DMS 273 treated with DMSO at 0.1 percent for 48 hours (cell line): ENCODE data around the gene INPP5A.
"Not testable (repeated sequence)": the region's sequence is repeated elsewhere in the genome, so short reads cannot be mapped to it uniquely, and the experiment has no call there.

Experiments
- DNase-seq: peaks from one replicate; lab custom pipeline; 2025; lab: John Stamatoyannopoulos, UW

INPP5A gene

GRCh38 chr10:132503581-132504421 is 33.8 kb upstream of the INPP5A start:
- DNase-seq, result no peak

DNA sequence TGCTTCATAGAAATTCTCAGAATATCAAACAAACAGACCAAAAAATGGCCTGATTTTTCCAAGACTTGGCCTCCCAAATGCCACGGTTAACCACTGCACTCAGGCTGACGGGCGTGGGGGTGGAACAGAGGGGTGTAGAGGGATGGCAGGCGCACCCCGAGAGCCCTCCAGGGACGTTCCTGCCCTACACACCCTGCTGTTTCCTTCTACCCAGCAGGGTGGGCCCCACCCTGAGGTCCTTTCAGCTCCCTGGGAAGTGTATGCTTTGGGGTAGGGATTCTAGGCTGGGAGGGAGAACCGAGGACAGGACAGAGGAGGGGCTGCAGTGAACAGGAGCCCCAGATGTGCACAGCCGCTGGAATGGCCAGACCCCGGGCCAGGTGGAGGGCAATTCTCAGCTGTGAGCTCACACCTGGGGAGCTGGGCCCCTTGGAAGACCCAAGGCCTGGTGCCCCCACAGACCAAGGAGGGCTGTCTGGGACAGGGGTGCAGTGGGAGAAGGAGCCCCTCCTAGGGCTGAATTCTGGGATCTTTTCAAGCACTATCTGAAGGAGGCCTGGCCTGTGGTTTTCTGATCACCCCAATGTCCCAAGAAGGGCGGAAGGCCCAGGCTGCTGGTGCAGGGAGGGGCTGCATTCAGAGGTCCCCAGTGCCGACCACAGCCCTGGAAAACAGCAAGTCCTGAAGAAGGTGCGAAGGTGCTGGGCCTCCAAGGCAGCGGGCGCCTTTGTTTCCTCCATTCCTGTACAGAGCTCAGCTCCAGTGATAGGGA is 32.9 kb upstream of the INPP5A start:
- no peak for DNase-seq

GRCh38 chr10:132505546-132505945 is 32.0 kb upstream of the INPP5A start:
- not testable (repeated sequence) for DNase-seq

DNA sequence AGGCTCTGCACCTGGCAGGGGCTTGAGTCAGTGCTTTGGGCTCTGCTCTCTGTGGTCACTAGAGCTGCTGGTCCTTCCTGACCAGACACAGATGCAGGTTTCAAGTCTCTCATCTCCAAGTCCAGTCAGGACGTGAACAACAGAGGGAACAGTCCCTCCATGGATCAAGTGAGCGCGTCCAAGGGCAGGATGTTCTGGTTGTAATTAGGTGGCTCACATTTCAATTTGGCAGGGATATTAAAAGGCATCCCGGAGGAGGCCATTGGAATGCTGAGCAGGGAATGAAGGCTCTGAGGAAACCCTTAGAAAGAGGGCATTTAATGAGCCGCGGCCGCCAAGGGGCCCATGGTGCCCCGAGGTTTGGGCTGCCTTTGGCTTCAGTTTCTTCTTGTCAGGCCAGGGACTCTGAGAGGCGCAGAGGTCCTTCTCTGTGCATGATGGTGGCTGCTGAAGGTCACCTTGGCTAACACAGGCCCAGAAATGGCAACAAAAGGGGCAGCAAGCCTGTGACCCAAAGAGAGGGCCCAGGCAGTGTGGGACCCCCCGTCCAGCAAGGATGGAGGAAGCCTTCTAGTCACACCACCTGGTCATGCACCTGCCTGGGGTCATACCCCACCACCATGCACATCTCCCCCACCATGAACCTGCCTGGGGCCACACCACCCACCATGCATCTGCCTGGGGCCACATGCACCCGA is 30.7 kb upstream of the INPP5A start:
- no peak for DNase-seq

DNA sequence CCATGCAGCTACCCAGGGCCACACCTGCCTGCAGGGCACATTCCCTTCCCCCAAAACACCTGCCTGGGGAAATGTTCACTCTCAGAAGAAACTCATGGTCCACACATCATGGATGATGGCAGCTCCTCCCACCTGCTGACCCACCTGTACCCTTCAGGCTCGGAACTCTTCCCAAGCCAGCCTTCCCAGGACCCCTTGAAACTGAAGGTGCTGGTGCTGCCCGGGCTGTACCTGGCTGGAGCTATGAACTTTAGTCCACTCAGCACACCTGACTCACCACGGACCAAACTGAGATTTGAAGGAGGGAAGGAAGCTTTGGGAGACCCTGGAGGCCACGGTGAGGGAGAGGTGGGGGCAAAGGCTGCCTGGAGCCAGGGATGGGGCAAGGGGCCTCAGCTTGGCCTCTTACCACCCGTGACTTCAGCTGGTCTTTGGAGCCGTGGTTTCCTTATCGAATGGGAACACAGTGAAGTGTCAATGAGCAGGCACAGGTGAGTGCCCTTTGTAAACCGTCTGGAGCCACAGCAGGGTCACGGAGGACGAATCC is 30.1 kb upstream of the INPP5A start:
- DNase-seq, result no peak

- no peak for DNase-seq
These were observed 29.6 kb upstream of the INPP5A start for GRCh38 chr10:132507956-132508490.

- DNase-seq, result no peak
These were observed 28.8 kb upstream of the INPP5A start for GRCh38 chr10:132508581-132509443.

- DNase-seq, result no peak
These were observed 27.9 kb upstream of the INPP5A start for GRCh38 chr10:132509506-132510173.

GRCh38 chr10:132510174-132510611 is 27.4 kb upstream of the INPP5A start:
- no peak for DNase-seq

- DNase-seq, result no peak
These were observed 26.2 kb upstream of the INPP5A start for GRCh38 chr10:132511121-132512051.

GRCh38 chr10:132512052-132512442 is 25.5 kb upstream of the INPP5A start:
- DNase-seq, result no peak

GRCh38 chr10:132512693-132513345 is 24.8 kb upstream of the INPP5A start:
- no peak for DNase-seq

DNA sequence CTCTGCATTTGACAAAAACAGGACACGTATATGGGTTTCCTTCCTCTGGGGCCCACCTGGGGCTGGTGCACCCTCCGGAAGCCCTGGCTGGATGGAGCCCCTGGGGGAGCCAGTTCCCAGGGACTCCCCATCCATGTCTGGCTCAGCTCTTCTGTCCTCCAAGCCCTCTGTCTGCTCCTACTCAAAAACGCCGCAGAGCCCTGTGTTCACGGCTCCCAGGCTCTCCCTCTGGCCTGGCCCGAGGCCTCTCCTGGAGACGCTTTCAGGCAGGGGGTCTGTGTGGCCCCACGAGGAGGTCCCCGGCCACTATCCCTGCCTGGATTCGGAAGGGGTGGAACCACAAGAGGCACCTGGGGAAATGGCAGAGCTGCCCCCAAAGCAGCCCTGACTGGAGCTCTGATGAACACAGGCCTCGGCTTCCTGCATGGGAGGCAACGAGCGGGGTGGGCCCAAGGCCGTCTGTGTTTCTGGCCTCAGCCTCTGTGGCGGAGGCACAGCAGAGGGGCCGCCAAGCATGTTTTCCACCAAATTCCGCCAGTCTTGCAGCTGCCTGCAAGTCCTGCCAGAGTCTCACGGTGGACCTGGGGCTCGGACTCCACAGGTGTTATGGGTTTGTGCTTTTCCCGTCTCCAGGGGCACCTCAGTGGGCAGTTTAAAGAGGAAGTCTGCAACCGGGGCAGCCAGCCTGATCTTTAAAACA is 22.6 kb upstream of the INPP5A start:
- DNase-seq, result no peak

DNA sequence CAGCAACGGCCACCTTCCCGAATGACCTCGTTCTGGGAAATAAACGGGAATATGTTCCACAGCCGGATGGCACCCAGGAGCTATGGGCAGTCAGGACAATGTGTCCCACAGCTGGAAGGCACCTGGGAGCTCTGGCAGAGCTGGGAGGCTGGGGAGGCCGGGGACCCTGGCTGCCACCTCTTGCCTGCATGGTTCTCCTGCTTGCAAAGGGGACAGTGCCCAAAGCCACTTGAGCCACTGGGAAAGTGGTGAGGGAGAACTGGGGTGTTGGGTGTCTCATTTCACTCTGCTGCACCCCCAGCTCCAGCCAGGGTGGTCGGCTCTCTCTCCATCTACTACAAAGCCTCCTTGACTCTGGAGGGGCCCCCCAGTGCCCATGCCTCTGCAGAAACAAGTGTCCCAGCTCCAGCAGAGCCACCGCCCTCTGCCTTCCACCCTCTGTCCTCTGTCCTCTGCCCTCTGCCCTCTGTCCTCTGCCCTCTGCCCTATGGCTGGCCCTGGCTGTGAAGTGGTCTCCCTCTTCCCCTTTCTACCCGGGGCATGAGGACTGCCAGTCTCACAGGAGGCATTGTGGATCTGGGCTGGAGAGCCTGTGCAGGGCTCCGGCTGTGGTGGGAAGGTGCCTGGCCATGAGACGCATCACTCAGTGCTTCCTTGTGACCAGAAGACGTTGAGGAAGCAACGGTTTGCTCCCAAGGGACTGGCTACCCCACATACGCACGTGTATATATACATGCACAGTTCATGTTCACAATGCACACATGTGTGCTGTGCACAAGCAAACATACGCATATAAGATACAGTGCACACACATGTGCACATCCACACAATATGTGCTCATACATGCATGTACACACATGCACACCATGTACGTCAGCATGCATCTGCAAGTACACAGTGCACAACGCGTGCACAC is 21.5 kb upstream of the INPP5A start:
- no peak for DNase-seq

DNA sequence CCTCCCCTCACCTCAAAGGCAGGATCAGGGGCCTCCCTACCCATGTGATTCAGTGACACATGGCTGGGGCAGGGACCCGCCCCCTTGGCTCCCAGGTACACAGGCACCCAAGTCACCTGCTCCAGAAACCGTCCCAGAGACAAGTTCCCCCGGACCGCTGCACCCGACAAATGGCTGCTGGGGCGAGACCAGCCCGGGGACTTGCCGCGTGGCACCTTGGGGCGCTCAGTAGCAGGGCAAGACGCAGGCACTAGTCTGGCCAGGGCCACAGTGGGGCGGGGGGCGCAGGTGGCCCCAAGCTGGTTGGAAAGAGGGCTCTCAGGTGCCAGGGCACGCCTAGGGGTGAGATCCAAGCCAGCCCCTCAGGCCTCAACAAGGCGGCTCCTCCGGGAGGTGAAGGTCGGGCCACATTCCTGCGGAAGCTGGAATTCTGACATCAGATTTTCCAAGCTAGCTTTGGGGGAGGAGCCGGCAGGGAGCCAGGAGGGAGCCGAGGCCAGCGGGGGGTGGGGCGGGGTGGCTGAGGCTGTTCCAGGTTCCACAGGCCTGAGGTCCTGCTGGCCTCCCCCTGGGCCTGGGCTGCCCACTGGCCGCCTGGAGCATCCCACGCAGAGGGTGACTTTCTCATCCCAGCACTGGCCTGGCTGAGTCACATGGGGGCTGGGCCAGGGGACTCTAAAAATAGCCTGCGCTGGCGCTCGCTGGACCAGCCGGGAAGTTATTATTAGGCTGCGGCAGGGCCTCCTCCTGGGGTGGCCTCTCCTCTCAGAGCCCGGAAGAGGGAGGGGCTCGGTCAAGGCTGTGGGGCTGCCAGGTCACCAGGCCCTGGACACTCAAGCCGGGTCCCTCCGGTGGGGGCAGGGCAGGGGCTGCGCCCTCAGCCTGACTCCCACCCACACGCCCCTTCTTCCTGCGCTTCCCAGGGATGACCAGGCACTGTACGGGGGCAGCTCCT is 20.5 kb upstream of the INPP5A start:
- no peak for DNase-seq

GRCh38 chr10:132517951-132518521 is 19.6 kb upstream of the INPP5A start:
- no peak for DNase-seq
